GM18520 (cell line): ENCODE results near the gene SGK1.
A peak's percentile ranks its signal among the peaks of the same experiment; 100 is the strongest.
"Not testable (repeated sequence)": the region's sequence is repeated elsewhere in the genome, so short reads cannot be mapped to it uniquely, and the experiment has no call there.

Experiments used
- ATAC-seq: cut with Tn5 transposase; IDR thresholded peaks from one replicate; pipeline ENCODE4 v1.9.1; 2021; ENCODE audit not compliant: unreplicated experiment

The SGK1 gene

GRCh38 chr6:134307870-134308269, 10.0 kb downstream of the SGK1 start:
- no peak for ATAC-seq

- no peak for ATAC-seq
Observed at GRCh38 chr6:134307075-134307474, 10.8 kb downstream of the SGK1 start.

- not testable (repeated sequence) for ATAC-seq
Observed at GRCh38 chr6:134304381-134304780, 13.5 kb downstream of the SGK1 start.

- no peak for ATAC-seq
Observed at GRCh38 chr6:134303891-134304290, 14.0 kb downstream of the SGK1 start.

GRCh38 chr6:134299236-134299635, 18.7 kb downstream of the SGK1 start:
- ATAC-seq: no peak

GRCh38 chr6:134296762-134297161, 21.1 kb downstream of the SGK1 start:
- ATAC-seq: no peak

GRCh38 chr6:134295953-134296553, 21.9 kb downstream of the SGK1 start:
- ATAC-seq: no peak

- no peak for ATAC-seq
Observed at GRCh38 chr6:134293659-134294161, 24.2 kb downstream of the SGK1 start.

- ATAC-seq: no peak
Observed at GRCh38 chr6:134291156-134291555, 26.8 kb downstream of the SGK1 start.

- ATAC-seq: no peak
Observed at GRCh38 chr6:134289204-134289575, 28.7 kb downstream of the SGK1 start.

- peak; percentile 66 for ATAC-seq
Observed at GRCh38 chr6:134288538-134289203, 29.2 kb downstream of the SGK1 start.

GRCh38 chr6:134287859-134288537, 29.9 kb downstream of the SGK1 start:
- ATAC-seq: peak; percentile 17

GRCh38 chr6:134282816-134283215, 35.1 kb downstream of the SGK1 start:
- ATAC-seq: no peak

- ATAC-seq: no peak
Observed at GRCh38 chr6:134281388-134281787, 36.5 kb downstream of the SGK1 start.

- ATAC-seq: no peak
Observed at GRCh38 chr6:134278000-134278399, 39.9 kb downstream of the SGK1 start.

- not testable (repeated sequence) for ATAC-seq
Observed at GRCh38 chr6:134276891-134277377, 41.0 kb downstream of the SGK1 start.

- no peak for ATAC-seq
Observed at GRCh38 chr6:134272374-134272773, 45.5 kb downstream of the SGK1 start.

GRCh38 chr6:134267917-134268361, 50.0 kb downstream of the SGK1 start:
- no peak for ATAC-seq

GRCh38 chr6:134266776-134267175, 51.1 kb downstream of the SGK1 start:
- no peak for ATAC-seq

GRCh38 chr6:134261766-134262165, 56.1 kb downstream of the SGK1 start:
- no peak for ATAC-seq

- ATAC-seq: no peak
Observed at GRCh38 chr6:134258849-134259306, 59.0 kb downstream of the SGK1 start.

GRCh38 chr6:134257516-134257915, 60.4 kb downstream of the SGK1 start:
- no peak for ATAC-seq
